ENCODE data around the gene PPP6R3.

PPP6R3 gene

GRCh38 chr11:68651985-68652682 is 191.6 kb downstream of the PPP6R3 start:
- H3K79me2 ChIP-seq (ENCODE audit: insufficient read depth, low read length), result no peaks in the 10 kb centered on the region
- H3K9ac ChIP-seq (ENCODE audit: low read length), result no peak overlapping the region
- no peaks in the 10 kb centered on the region for H4K20me1 ChIP-seq (ENCODE audit: insufficient read depth, low read length)
- H3K9me2 ChIP-seq (ENCODE audit: low read depth, low read length), result no peaks in the 10 kb centered on the region
- no peaks in the 10 kb centered on the region for H3F3A ChIP-seq (ENCODE audit: insufficient read depth, low read length)
- no peaks in the 10 kb centered on the region for H3K9me3 ChIP-seq (ENCODE audit: low read length)
- no peak for TF ChIP-seq CTCF (IDR thresholded peaks at IDR 0.05; ENCODE audit: low read length)
- no peak for TF ChIP-seq EZH2 (IDR thresholded peaks at IDR 0.05; ENCODE audit: borderline replicate concordance, low read length)
- H3K36me3 ChIP-seq (ENCODE audit: insufficient read depth, low read length), result no peaks in the 10 kb centered on the region
- H3K4me1 ChIP-seq (ENCODE audit: insufficient read depth, low read length, severe bottlenecking), result no peaks in the 10 kb centered on the region
- peaks cover 14% of the 10 kb centered on the region; the same call in 1 of the 2 replicates for H3K27me3 ChIP-seq (ENCODE audit: insufficient read depth, low read length)
- no peak overlapping the region for H3K4me3 ChIP-seq (ENCODE audit: low read depth, low read length, poor library complexity, severe bottlenecking)
- H3K4me2 ChIP-seq (ENCODE audit: low read length), result no peak overlapping the region
- no peak overlapping the region for H3K27ac ChIP-seq (ENCODE audit: low read depth, low read length, poor library complexity, severe bottlenecking)
- no peak overlapping the region for H2AFZ ChIP-seq (ENCODE audit: low read length)

GRCh38 chr11:68652683-68653156 is 192.2 kb downstream of the PPP6R3 start:
- Histone ChIP-seq H3K4me2 (ENCODE audit: low read length) (no peak overlapping the region), H3K9me2 (ENCODE audit: low read depth, low read length) (no peaks in the 10 kb centered on the region), H3K9me3 (ENCODE audit: low read length) (no peaks in the 10 kb centered on the region), H3K4me3 (ENCODE audit: low read depth, low read length, poor library complexity, severe bottlenecking) (no peak overlapping the region), H2AFZ (ENCODE audit: low read length) (no peak overlapping the region), H3K4me1 (ENCODE audit: insufficient read depth, low read length, severe bottlenecking) (no peaks in the 10 kb centered on the region), H3K27me3 (ENCODE audit: insufficient read depth, low read length) (peaks cover 17% of the 10 kb centered on the region; the same call in 1 of the 2 replicates), H4K20me1 (ENCODE audit: insufficient read depth, low read length) (no peaks in the 10 kb centered on the region), H3K79me2 (ENCODE audit: insufficient read depth, low read length) (no peaks in the 10 kb centered on the region), H3K9ac (ENCODE audit: low read length) (no peak overlapping the region), H3K27ac (ENCODE audit: low read depth, low read length, poor library complexity, severe bottlenecking) (no peak overlapping the region), H3F3A (ENCODE audit: insufficient read depth, low read length) (no peaks in the 10 kb centered on the region), H3K36me3 (ENCODE audit: insufficient read depth, low read length) (no peaks in the 10 kb centered on the region)
- TF ChIP-seq EZH2 (IDR thresholded peaks at IDR 0.05; ENCODE audit: borderline replicate concordance, low read length), result no peak

- Histone ChIP-seq H3K9me2 (ENCODE audit: low read depth, low read length) (no peaks in the 10 kb centered on the region), H3K27ac (ENCODE audit: low read depth, low read length, poor library complexity, severe bottlenecking) (no peak overlapping the region), H3K4me1 (ENCODE audit: insufficient read depth, low read length, severe bottlenecking) (no peaks in the 10 kb centered on the region), H4K20me1 (ENCODE audit: insufficient read depth, low read length) (no peaks in the 10 kb centered on the region), H3K27me3 (ENCODE audit: insufficient read depth, low read length) (peaks cover 17% of the 10 kb centered on the region; the same call in 1 of the 2 replicates), H3K9ac (ENCODE audit: low read length) (no peak overlapping the region), H3F3A (ENCODE audit: insufficient read depth, low read length) (no peaks in the 10 kb centered on the region), H3K79me2 (ENCODE audit: insufficient read depth, low read length) (no peaks in the 10 kb centered on the region), H2AFZ (ENCODE audit: low read length) (no peak overlapping the region), H3K4me3 (ENCODE audit: low read depth, low read length, poor library complexity, severe bottlenecking) (no peak overlapping the region), H3K36me3 (ENCODE audit: insufficient read depth, low read length) (no peaks in the 10 kb centered on the region), H3K9me3 (ENCODE audit: low read length) (no peaks in the 10 kb centered on the region), H3K4me2 (ENCODE audit: low read length) (no peak overlapping the region)
- TF ChIP-seq CTCF (IDR thresholded peaks at IDR 0.05; ENCODE audit: low read length) (no peak), EZH2 (IDR thresholded peaks at IDR 0.05; ENCODE audit: borderline replicate concordance, low read length) (no peak)
Observed at GRCh38 chr11:68653486-68654430, 193.2 kb downstream of the PPP6R3 start.

Data from OCI-LY1 (cell line).